Vagina (tissue), 2 donors: Measurements from ENCODE around the gene PLXDC1.

Experiments
- CTCF ChIP-seq, 3 experiments: fragments of 450-650 bp in 2 of 3; fragments of 200-600 bp in 1 of 3; sonication (generic) in 1 of 3; IDR thresholded peaks; one replicate each; pipeline ENCODE4 v1.5.1; 2017 to 2019; ENCODE audit warnings: antibody characterized with exemption in 3 of 3, mild to moderate bottlenecking in 2 of 3, moderate library complexity in 2 of 3
- POLR2A ChIP-seq, 2 donors: fragments of 450-650 bp; IDR thresholded peaks; one replicate each; pipeline ENCODE4 v1.6.1; 2017; ENCODE audit warnings: antibody characterized with exemption in 2 of 2, mild to moderate bottlenecking in 2 of 2, moderate library complexity in 2 of 2

- TF ChIP-seq POLR2A (IDR thresholded peaks at IDR 0.05): no peak
- TF ChIP-seq CTCF (IDR thresholded peaks at IDR 0.05): no peak
These were observed 14.5 kb upstream of the PLXDC1 start, which contains the start of gene ARL5C for GRCh38 chr17:39165841-39166349.
